ENCODE results near the gene GPHN.

GPHN gene

GRCh38 chr14:66483322-66483721, 24.6 kb upstream of the GPHN start:
- H3K9me3 ChIP-seq (ENCODE audit: control insufficient read depth in 5 of 5, low read length in 5 of 5), result no peaks in the 10 kb centered on the region
- H3K4me3 ChIP-seq (ENCODE audit: low read depth in 1 of 5, low read length in 5 of 5), result no peak overlapping the region
- no peak overlapping the region for H3K27ac ChIP-seq (ENCODE audit: low read depth, low read length)

GRCh38 chr14:66485029-66485428, 22.9 kb upstream of the GPHN start:
- H3K27me3 ChIP-seq (ENCODE audit: control insufficient read depth in 5 of 5, insufficient read depth in 4 of 5, low read length in 5 of 5), result no peaks in the 10 kb centered on the region
- peaks cover 0 to 23% (median 11%) of the 10 kb centered on the region in 5 donors for H3K4me1 ChIP-seq (ENCODE audit: control insufficient read depth in 5 of 5, insufficient read depth in 5 of 5, low read length in 5 of 5)
- H3K9ac ChIP-seq (ENCODE audit: low read length in 5 of 5), result no peak overlapping the region
- no peak overlapping the region for H3K27ac ChIP-seq (ENCODE audit: low read depth, low read length)
- no peaks in the 10 kb centered on the region for H3K9me3 ChIP-seq (ENCODE audit: control insufficient read depth in 5 of 5, low read length in 5 of 5)
- H3K4me3 ChIP-seq (ENCODE audit: low read depth in 1 of 5, low read length in 5 of 5), result no peak overlapping the region
- H3K36me3 ChIP-seq (ENCODE audit: control insufficient read depth in 5 of 5, insufficient read depth in 5 of 5, low read length in 5 of 5), result no peaks in the 10 kb centered on the region

More at GRCh38 chr14:66483322-66483721, 24.6 kb upstream of the GPHN start:
- Histone ChIP-seq H3K9ac (ENCODE audit: low read length in 5 of 5) (no peak overlapping the region), H3K27me3 (ENCODE audit: control insufficient read depth in 5 of 5, insufficient read depth in 4 of 5, low read length in 5 of 5) (no peaks in the 10 kb centered on the region), H3K4me1 (ENCODE audit: control insufficient read depth in 5 of 5, insufficient read depth in 5 of 5, low read length in 5 of 5) (peaks cover 0 to 23% (median 11%) of the 10 kb centered on the region in 5 donors), H3K36me3 (ENCODE audit: control insufficient read depth in 5 of 5, insufficient read depth in 5 of 5, low read length in 5 of 5) (no peaks in the 10 kb centered on the region)

DNA sequence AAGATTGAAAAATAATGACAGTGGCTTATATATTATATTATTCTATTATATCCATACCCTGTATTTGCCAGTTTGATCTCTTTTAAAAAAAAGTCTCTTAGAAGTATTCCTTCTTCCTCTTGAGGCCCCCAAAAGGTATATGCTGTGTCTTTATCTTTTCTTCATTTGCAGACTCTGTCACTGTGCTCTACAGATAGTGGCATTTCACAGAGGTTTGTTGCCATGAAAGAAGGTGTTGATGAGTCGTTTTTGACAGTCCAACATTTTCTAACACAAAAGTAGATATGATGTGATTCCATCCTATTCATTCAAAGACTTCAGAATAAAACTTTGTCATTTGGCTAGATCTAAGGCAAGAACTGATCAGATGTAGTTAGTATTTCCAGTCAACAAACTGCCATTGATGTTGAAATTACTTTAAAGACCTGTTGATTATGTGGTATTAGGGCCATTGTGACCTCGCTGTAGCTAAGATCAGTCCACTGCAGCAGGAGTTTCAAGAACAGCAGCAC, 22.0 kb upstream of the GPHN start, which contains the start of gene CCDC196:
CCDC196 (plus strand) TSS at position 462 of the 512 bp plus-strand sequence. CDS start 132 bp downstream, outside the sequence.
- Histone ChIP-seq H3K36me3 (ENCODE audit: control insufficient read depth in 5 of 5, insufficient read depth in 5 of 5, low read length in 5 of 5) (no peaks in the 10 kb centered on the region), H3K27me3 (ENCODE audit: control insufficient read depth in 5 of 5, insufficient read depth in 4 of 5, low read length in 5 of 5) (no peaks in the 10 kb centered on the region), H3K9me3 (ENCODE audit: control insufficient read depth in 5 of 5, low read length in 5 of 5) (no peaks in the 10 kb centered on the region), H3K27ac (ENCODE audit: low read depth, low read length) (no peak within 1 kb of the TSS), H3K4me3 (ENCODE audit: low read depth in 1 of 5, low read length in 5 of 5) (no peak within 1 kb of the TSS), H3K9ac (ENCODE audit: low read length in 5 of 5) (no peak within 1 kb of the TSS), H3K4me1 (ENCODE audit: control insufficient read depth in 5 of 5, insufficient read depth in 5 of 5, low read length in 5 of 5) (peaks cover 0 to 27% (median 11%) of the 10 kb centered on the region in 5 donors)

DNA sequence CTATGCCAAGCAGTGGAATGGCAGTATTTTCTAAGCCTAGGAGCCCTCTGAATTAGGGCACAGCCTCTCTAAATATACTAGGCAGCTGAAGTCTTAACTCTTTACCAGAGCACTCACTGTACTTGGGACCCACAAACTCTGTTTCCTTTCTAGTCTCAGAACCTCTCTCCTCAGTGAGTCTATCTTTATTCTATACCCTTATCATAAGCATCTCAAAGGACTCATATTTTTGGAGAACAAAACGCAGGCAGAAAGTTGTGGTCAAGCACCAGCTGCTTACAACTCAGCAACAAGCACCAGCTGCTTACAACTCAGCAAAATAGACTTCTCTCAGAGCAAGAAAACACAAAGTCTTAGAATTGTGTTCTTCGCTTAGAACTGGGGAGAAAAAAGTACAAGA, 20.8 kb upstream of the GPHN start:
- peaks cover 0 to 25% (median 11%) of the 10 kb centered on the region in 5 donors for H3K4me1 ChIP-seq (ENCODE audit: control insufficient read depth in 5 of 5, insufficient read depth in 5 of 5, low read length in 5 of 5)
- H3K9ac ChIP-seq (ENCODE audit: low read length in 5 of 5), result no peak overlapping the region
- H3K4me3 ChIP-seq (ENCODE audit: low read depth in 1 of 5, low read length in 5 of 5), result no peak overlapping the region
- no peak overlapping the region for H3K27ac ChIP-seq (ENCODE audit: low read depth, low read length)
- no peaks in the 10 kb centered on the region for H3K9me3 ChIP-seq (ENCODE audit: control insufficient read depth in 5 of 5, low read length in 5 of 5)
- no peaks in the 10 kb centered on the region for H3K27me3 ChIP-seq (ENCODE audit: control insufficient read depth in 5 of 5, insufficient read depth in 4 of 5, low read length in 5 of 5)
- no peaks in the 10 kb centered on the region for H3K36me3 ChIP-seq (ENCODE audit: control insufficient read depth in 5 of 5, insufficient read depth in 5 of 5, low read length in 5 of 5)

GRCh38 chr14:66490143-66491111, 17.5 kb upstream of the GPHN start:
- no peaks in the 10 kb centered on the region for H3K36me3 ChIP-seq (ENCODE audit: control insufficient read depth in 5 of 5, insufficient read depth in 5 of 5, low read length in 5 of 5)

GRCh38 chr14:66493750-66494149, 14.2 kb upstream of the GPHN start:
- H3K4me1 ChIP-seq (ENCODE audit: control insufficient read depth in 5 of 5, insufficient read depth in 5 of 5, low read length in 5 of 5), result peaks cover 0 to 22% (median 9%) of the 10 kb centered on the region in 5 donors
- H3K27ac ChIP-seq (ENCODE audit: low read depth, low read length), result no peak overlapping the region
- H3K36me3 ChIP-seq (ENCODE audit: control insufficient read depth in 5 of 5, insufficient read depth in 5 of 5, low read length in 5 of 5), result no peaks in the 10 kb centered on the region
- H3K9ac ChIP-seq (ENCODE audit: low read length in 5 of 5), result no peak overlapping the region
- H3K9me3 ChIP-seq (ENCODE audit: control insufficient read depth in 5 of 5, low read length in 5 of 5), result no peaks in the 10 kb centered on the region
- H3K4me3 ChIP-seq (ENCODE audit: low read depth in 1 of 5, low read length in 5 of 5), result no peak overlapping the region
- H3K27me3 ChIP-seq (ENCODE audit: control insufficient read depth in 5 of 5, insufficient read depth in 4 of 5, low read length in 5 of 5), result no peaks in the 10 kb centered on the region

More at GRCh38 chr14:66490143-66491111, 17.5 kb upstream of the GPHN start:
- Histone ChIP-seq H3K27me3 (ENCODE audit: control insufficient read depth in 5 of 5, insufficient read depth in 4 of 5, low read length in 5 of 5) (no peaks in the 10 kb centered on the region), H3K9ac (ENCODE audit: low read length in 5 of 5) (no peak overlapping the region), H3K4me3 (ENCODE audit: low read depth in 1 of 5, low read length in 5 of 5) (no peak overlapping the region), H3K27ac (ENCODE audit: low read depth, low read length) (no peak overlapping the region), H3K9me3 (ENCODE audit: control insufficient read depth in 5 of 5, low read length in 5 of 5) (no peaks in the 10 kb centered on the region), H3K4me1 (ENCODE audit: control insufficient read depth in 5 of 5, insufficient read depth in 5 of 5, low read length in 5 of 5) (peaks cover 0 to 10% (median 0%) of the 10 kb centered on the region in 5 donors)

DNA sequence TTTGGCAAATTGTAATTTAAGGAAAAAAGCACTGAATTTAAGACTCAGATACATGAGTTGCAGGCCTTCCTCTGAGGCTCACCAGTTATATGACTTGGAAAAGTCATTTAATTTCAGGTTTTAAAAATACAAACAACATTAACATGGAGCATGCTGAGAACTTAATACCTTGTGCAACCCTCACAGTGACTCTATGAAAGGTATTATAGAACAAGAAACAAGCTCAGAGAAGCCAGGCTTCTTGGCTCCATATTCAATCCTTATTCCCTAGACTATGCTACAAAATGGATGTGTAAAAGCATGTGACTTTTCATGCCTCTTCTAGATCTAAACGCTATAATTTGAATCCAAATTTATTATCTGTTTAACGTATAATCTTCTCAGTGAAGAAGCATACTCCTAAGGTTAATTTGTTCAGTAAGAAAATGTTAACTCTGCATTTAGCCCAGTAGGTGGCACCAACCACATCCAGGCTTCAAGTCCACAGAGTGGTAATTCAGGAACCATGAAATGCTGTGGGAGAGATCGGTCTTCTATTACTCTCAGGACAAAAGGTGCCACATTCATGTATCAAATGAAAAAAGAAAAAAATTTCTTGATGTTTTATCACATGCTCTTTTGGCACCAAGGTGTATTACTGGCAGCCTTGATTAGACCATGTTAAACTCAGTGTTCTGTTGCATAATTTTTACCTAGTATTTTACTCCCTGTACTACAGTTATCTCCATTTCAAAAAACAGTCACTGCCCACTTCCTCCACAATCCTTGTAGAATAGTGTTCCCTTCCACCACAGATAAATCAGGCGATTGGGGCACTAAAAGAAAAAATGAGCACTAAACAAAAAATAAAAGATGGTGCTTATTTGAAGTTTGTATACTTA, 12.5 kb upstream of the GPHN start:
- H3K4me1 ChIP-seq (ENCODE audit: control insufficient read depth in 5 of 5, insufficient read depth in 5 of 5, low read length in 5 of 5), result peaks cover 0 to 17% (median 9%) of the 10 kb centered on the region in 5 donors
- H3K9ac ChIP-seq (ENCODE audit: low read length in 5 of 5), result peak overlapping the region in 3 of 5 donors; percentile 28 to 56 (median 32)
- no peaks in the 10 kb centered on the region for H3K9me3 ChIP-seq (ENCODE audit: control insufficient read depth in 5 of 5, low read length in 5 of 5)
- no peaks in the 10 kb centered on the region for H3K36me3 ChIP-seq (ENCODE audit: control insufficient read depth in 5 of 5, insufficient read depth in 5 of 5, low read length in 5 of 5)
- peak overlapping the region in 4 of 5 donors; percentile 6 to 58 (median 22) for H3K4me3 ChIP-seq (ENCODE audit: low read depth in 1 of 5, low read length in 5 of 5)
- no peak overlapping the region for H3K27ac ChIP-seq (ENCODE audit: low read depth, low read length)
- no peaks in the 10 kb centered on the region for H3K27me3 ChIP-seq (ENCODE audit: control insufficient read depth in 5 of 5, insufficient read depth in 4 of 5, low read length in 5 of 5)

- Histone ChIP-seq H3K9me3 (ENCODE audit: control insufficient read depth in 5 of 5, low read length in 5 of 5) (no peaks in the 10 kb centered on the region), H3K9ac (ENCODE audit: low read length in 5 of 5) (peak overlapping the region in 2 of 5 donors; percentile 32 to 56), H3K27ac (ENCODE audit: low read depth, low read length) (no peak overlapping the region), H3K4me1 (ENCODE audit: control insufficient read depth in 5 of 5, insufficient read depth in 5 of 5, low read length in 5 of 5) (peaks cover 0 to 12% (median 9%) of the 10 kb centered on the region in 5 donors), H3K27me3 (ENCODE audit: control insufficient read depth in 5 of 5, insufficient read depth in 4 of 5, low read length in 5 of 5) (no peaks in the 10 kb centered on the region), H3K4me3 (ENCODE audit: low read depth in 1 of 5, low read length in 5 of 5) (peak overlapping the region in 1 of 5 donors; percentile 58), H3K36me3 (ENCODE audit: control insufficient read depth in 5 of 5, insufficient read depth in 5 of 5, low read length in 5 of 5) (no peaks in the 10 kb centered on the region)
Observed at GRCh38 chr14:66496188-66496807, 11.6 kb upstream of the GPHN start.

- no peaks in the 10 kb centered on the region for H3K27me3 ChIP-seq (ENCODE audit: control insufficient read depth in 5 of 5, insufficient read depth in 4 of 5, low read length in 5 of 5)
- H3K27ac ChIP-seq (ENCODE audit: low read depth, low read length), result no peak overlapping the region
- no peak overlapping the region for H3K9ac ChIP-seq (ENCODE audit: low read length in 5 of 5)
- no peak overlapping the region for H3K4me3 ChIP-seq (ENCODE audit: low read depth in 1 of 5, low read length in 5 of 5)
- peaks cover 0 to 12% (median 9%) of the 10 kb centered on the region in 5 donors for H3K4me1 ChIP-seq (ENCODE audit: control insufficient read depth in 5 of 5, insufficient read depth in 5 of 5, low read length in 5 of 5)
- no peaks in the 10 kb centered on the region for H3K36me3 ChIP-seq (ENCODE audit: control insufficient read depth in 5 of 5, insufficient read depth in 5 of 5, low read length in 5 of 5)
- no peaks in the 10 kb centered on the region for H3K9me3 ChIP-seq (ENCODE audit: control insufficient read depth in 5 of 5, low read length in 5 of 5)
Observed at GRCh38 chr14:66496911-66497310, 11.0 kb upstream of the GPHN start.

Data from subcutaneous abdominal adipose tissue (tissue), 5 donors.